ENCODE measurements around the gene CXCL1.

DNA sequence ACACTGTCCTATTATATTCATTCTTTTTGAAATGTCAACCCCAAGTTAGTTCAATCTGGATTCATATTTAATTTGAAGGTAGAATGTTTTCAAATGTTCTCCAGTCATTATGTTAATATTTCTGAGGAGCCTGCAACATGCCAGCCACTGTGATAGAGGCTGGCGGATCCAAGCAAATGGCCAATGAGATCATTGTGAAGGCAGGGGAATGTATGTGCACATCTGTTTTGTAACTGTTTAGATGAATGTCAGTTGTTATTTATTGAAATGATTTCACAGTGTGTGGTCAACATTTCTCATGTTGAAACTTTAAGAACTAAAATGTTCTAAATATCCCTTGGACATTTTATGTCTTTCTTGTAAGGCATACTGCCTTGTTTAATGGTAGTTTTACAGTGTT, 1.6 kb downstream of the CXCL1 start:
- TF ChIP-seq, protein P1, sequence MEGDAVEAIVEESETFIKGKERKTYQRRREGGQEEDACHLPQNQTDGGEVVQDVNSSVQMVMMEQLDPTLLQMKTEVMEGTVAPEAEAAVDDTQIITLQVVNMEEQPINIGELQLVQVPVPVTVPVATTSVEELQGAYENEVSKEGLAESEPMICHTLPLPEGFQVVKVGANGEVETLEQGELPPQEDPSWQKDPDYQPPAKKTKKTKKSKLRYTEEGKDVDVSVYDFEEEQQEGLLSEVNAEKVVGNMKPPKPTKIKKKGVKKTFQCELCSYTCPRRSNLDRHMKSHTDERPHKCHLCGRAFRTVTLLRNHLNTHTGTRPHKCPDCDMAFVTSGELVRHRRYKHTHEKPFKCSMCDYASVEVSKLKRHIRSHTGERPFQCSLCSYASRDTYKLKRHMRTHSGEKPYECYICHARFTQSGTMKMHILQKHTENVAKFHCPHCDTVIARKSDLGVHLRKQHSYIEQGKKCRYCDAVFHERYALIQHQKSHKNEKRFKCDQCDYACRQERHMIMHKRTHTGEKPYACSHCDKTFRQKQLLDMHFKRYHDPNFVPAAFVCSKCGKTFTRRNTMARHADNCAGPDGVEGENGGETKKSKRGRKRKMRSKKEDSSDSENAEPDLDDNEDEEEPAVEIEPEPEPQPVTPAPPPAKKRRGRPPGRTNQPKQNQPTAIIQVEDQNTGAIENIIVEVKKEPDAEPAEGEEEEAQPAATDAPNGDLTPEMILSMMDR (IDR thresholded peaks at IDR 0.05): no peak
- no peak for TF ChIP-seq EP300 (IDR thresholded peaks at IDR 0.05)

All from ovary (tissue), 3 donors.